Measurements from ENCODE around the gene OTOGL.

- TF ChIP-seq ELF4 (IDR thresholded peaks at IDR 0.05) (no peak), FOXM1 (IDR thresholded peaks at IDR 0.05; ENCODE audit: borderline replicate concordance) (no peak), TARDBP (IDR thresholded peaks at IDR 0.05) (no peak), NFRKB (IDR thresholded peaks at IDR 0.05) (no peak), FOXA1 (IDR thresholded peaks at IDR 0.05) (no peak), LEF1 (IDR thresholded peaks at IDR 0.05; ENCODE audit: borderline replicate concordance) (no peak), ZNF384 (IDR thresholded peaks at IDR 0.05) (no peak)
Measured at GRCh38 chr12:80135624-80136023, 36.3 kb downstream of the OTOGL start.

All from HEK293T (cell line).